Activated gamma-delta T cell treated with Interleukin-2 at 50 U/mL for 16 hours (primary cell): ENCODE measurements around the gene FAM222B.
"Not testable (repeated sequence)": the region's sequence is repeated elsewhere in the genome, so short reads cannot be mapped to it uniquely, and the experiment has no call there.

ENCODE experiments used
- DNase-seq: peaks from one replicate; pipeline ENCODE4 v3.0.0-alpha.2; 2020

The FAM222B gene

GRCh38 chr17:28724500-28725165, 118.0 kb downstream of the FAM222B start:
- DNase-seq = no peak

- DNase-seq = not testable (repeated sequence)
Observed at GRCh38 chr17:28723836-28724499, 118.6 kb downstream of the FAM222B start.

- no peak for DNase-seq
Observed at GRCh38 chr17:28723159-28723835, 119.3 kb downstream of the FAM222B start.

- DNase-seq = no peak
Observed at GRCh38 chr17:28722417-28723158, 120.0 kb downstream of the FAM222B start.

GRCh38 chr17:28720997-28721329, 121.6 kb downstream of the FAM222B start:
- DNase-seq = not testable (repeated sequence)

GRCh38 chr17:28720247-28720996, 122.2 kb downstream of the FAM222B start:
- no peak for DNase-seq

- no peak for DNase-seq
Observed at GRCh38 chr17:28719021-28719433, 123.6 kb downstream of the FAM222B start.

GRCh38 chr17:28718333-28719020, 124.1 kb downstream of the FAM222B start:
- no peak for DNase-seq

- DNase-seq = no peak
Observed at GRCh38 chr17:28717578-28718332, 124.8 kb downstream of the FAM222B start, which contains the start of gene RAB34. Gene RAB34 (minus strand): TSS chr17:28717868. CDS start chr17:28717266, 602 bp downstream.

- DNase-seq = no peak
Observed at GRCh38 chr17:28716740-28717577, 125.6 kb downstream of the FAM222B start.

- DNase-seq = no peak
Observed at GRCh38 chr17:28715217-28715616, 127.4 kb downstream of the FAM222B start.

- DNase-seq = no peak
Observed at GRCh38 chr17:28714281-28714680, 128.3 kb downstream of the FAM222B start.

- DNase-seq = no peak
Observed at GRCh38 chr17:28712705-28713415, 129.7 kb downstream of the FAM222B start.

GRCh38 chr17:28712032-28712704, 130.4 kb downstream of the FAM222B start:
- peak; percentile 48 for DNase-seq

GRCh38 chr17:28711723-28712031, 130.9 kb downstream of the FAM222B start, which contains the start of gene PROCA1:
Gene PROCA1 (minus strand): TSS chr17:28711888. CDS start chr17:28711660, 228 bp downstream.
- peak; percentile 28 for DNase-seq

GRCh38 chr17:28710861-28711722, 131.5 kb downstream of the FAM222B start:
- peak; percentile 81 for DNase-seq

GRCh38 chr17:28707339-28707720, 135.3 kb downstream of the FAM222B start:
- DNase-seq = no peak
